ENCODE results near the gene AMZ1. TPM values are rescaled to one million over a fixed set of nuclear protein-coding genes. Genes with fewer than 3 reads are reported as not detected.
"Not testable (repeated sequence)": the region's sequence is repeated elsewhere in the genome, so short reads cannot be mapped to it uniquely, and the experiment has no call there.

Gene AMZ1
- total RNA-seq, 1 donor from 2014 or later = 0.08 TPM

DNA sequence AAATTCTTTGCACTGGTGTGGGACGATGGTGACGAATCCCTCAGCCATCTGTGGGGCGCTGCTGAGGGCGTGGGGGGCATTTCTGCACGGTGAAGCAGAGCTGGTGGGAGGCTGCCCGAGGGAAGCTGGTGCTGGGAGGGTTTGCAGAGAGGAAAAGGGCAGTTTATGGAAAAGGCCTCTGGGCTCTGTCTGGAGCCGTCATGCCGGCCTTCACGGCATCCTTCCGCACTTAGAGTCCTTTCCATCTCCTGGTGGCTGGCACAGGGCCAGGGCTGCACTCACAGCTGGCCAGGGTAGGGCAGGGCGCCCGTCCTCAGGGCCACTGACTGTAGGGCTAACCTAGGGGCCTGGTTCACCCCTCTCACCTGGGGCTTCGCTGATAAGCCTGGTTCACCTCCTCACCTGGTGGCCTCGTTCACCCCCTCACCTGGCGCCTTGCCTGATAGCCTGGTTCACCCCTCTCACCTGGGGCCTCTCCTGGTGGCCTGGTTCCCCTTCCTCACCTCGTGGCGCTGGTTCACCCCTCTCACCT is 598 bp upstream of the AMZ1 start:
- DNase-seq (ENCODE audit: low spot score) = no peak
- intact Hi-C loops (cut with DNase I) = no loop called here

DNA sequence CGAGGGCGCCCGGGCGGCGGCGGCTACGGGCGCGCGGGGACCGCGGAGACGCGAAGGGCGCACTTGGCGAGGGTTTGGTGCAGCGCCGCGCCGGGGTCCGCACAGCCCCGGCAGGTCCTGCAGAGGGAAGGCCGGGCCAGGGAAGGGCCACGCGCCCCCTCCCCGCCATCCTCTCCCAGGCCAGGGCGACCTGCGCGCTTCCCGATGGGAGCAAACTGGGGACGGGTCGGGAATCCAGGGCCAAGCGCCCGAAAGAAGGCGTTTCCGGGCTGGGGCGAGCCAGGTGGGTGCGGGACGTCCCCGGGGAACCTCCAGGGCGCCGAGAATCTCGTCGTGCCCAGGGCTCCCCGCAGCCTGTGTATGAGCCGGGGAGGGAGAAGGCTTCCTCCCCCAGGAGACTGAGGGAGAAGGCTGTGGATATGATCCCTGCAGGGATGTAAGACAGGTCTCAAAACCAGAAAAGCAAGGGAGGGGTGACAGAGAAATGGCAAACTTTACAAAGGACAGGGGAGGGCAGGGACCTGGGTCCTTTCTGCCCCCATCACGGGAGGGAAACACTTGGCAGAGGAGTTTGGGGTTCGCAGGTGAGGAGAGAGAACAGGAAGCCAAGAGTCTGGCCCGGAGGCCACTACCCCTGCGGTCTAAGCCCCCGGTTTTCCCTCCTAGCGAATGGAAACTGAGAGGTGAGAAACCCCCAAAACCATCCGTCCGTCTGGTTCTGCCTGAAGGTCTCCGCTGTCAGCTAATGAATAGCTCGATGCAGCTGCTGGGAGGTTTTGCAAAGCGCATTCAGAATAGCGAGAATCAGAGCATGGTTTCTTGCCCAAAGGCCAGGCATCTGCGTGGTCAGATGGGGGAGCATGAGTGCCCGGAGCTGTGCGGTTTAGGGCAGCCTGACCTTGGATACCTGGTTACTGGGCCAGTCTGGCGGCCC is 674 bp downstream of the AMZ1 start:
- intact Hi-C loops (cut with DNase I) = no loop called here

DNA sequence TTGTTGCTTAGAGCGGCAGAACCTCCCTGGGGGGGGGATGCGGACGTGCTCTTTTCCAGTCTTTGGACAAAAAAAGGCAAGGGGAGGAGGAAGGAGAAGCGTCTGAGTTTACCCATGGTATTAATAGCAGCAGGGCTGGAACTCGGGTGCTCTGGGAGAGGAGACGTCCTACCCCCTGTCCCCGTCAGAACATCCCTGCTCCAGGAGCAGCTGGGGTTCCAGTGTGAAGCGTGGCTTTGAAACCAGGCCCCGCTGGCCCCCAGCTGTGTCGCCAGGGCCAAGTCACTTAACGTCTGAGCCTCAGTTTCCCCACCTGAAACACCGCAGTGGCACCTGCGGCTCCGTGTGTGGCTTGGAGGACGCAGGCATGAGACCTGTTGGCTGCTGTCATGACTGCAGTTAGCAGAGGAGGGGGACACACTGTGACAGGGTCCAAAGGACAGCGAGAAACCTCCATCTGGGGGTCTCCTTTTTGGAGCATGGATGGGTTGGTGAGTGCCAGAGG is 1.4 kb downstream of the AMZ1 start:
- no peak for DNase-seq (ENCODE audit: low spot score)
- intact Hi-C loops (cut with DNase I) = no loop called here

More for the DNA sequence above, 674 bp downstream of the AMZ1 start:
- no peak for DNase-seq (ENCODE audit: low spot score)

DNA sequence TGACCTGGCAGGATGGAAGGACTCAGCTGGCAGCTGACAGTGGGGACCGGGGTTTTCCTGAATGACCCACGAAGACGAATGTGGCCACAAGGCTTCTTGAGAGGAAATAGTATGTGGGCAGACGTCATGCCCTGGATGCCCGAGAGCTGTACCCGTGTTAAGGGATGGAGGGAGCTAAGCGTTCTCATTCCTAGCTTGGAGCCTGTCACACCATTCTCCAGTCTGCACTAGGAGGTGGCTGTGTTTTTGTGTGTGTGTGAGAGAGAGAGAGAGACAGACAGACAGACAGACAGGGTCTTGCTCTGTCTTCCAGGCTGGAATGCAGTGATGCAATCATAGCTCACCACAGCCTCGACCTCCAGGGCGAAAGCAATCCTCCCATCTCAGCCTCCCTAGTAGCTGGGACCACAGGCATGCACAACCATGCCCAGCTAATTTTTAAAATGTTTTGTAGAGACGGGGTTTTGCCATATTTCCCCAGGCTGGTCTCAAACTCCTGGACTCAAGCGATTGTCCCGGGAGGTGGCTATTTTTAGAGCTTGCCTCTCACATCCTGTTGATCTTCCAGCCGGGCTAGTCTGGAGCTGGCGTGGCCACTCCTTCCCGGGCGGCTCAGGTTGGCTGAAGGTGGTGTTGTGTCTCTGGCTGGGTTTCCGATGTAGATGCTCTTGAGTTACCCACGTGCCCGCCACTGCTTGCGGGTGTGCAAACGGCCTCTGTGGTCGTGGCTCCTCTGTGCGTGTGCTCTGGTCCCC is 2.1 kb downstream of the AMZ1 start:
- DNase-seq (ENCODE audit: low spot score) = no peak
- intact Hi-C loops (cut with DNase I) = no loop called here

DNA sequence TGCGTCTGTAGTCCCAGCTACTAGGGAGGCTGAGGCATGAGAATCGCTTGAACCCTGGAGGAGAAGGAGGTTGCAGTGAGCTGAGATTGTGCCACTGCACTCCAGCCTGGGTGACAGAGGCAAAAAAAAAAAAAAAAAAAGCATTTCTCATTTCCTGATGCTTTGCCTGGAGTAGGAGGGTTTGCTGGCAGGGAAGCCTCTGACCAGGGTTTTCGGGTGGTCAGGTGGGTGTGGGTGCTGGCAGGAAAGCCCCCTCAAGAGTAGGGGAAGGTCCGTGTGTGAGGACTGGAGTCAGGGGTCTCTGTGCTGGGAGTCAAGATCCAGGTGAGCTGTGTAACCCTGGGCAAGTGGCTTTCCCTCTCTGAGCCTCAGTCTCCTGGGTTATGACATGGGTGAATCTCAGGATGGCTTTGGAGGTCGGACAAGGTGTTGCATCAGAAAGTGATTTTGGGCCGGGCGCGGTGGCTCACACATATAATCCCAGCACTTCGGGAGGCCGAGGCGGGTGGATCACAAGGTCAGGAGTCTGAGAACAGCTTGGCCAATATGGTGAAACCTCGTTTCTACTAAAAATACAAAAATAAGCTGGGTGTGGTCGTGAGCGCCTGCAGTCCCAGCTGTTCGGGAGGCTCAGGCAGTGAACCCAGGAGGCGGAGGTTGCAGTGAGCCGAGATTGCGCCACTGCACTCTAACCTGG is 3.2 kb downstream of the AMZ1 start:
- intact Hi-C loops (cut with DNase I) = no loop called here
- no peak for DNase-seq (ENCODE audit: low spot score)

DNA sequence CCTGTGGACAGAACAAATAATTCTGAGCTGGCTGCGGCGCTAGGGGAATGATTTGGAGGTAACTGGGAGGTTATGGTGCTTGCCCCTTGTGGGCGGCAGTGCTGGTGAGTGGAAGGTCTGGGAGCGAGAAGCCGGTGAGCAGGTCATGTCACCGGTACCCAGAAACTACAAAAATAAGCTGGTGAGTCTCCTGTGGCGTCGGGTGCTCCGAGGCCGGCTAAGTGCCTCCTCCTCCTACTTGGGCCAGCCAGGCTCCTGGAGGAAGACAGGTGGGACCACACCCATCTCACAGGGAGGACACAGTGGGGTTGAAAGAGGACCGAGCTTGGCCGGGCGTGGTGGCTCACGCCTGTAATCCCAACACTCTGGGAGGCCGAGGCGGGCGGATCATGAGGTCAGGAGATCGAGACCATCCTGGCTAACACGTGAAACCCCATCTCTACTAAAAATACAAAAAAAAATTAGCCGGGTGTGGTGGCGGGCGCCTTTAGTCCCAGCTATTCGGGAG is 4.0 kb downstream of the AMZ1 start:
- intact Hi-C loops (cut with DNase I); DNase-seq (ENCODE audit: low spot score): not testable (repeated sequence)

DNA sequence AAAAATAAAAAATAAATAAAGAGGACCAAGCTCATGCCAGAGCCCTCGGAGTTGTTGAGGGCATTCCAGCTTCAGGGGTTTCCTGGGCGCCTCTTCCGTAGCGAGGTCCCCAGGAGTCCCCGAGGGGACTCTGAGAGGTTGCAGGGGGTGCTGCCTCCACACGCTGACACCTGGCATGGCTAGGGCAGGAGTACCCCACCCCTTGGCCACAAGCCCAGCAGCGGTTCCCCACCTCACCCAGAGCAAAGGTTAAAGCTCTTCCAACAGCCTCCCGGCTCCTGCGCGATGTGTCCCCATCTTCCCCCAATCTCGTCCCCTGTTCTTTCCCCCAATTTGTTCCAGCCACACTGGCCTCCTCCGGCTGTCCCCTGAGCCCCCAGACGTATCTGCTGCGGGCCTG is 4.5 kb downstream of the AMZ1 start:
- intact Hi-C loops (cut with DNase I) = no loop called here
- DNase-seq (ENCODE audit: low spot score) = no peak

DNA sequence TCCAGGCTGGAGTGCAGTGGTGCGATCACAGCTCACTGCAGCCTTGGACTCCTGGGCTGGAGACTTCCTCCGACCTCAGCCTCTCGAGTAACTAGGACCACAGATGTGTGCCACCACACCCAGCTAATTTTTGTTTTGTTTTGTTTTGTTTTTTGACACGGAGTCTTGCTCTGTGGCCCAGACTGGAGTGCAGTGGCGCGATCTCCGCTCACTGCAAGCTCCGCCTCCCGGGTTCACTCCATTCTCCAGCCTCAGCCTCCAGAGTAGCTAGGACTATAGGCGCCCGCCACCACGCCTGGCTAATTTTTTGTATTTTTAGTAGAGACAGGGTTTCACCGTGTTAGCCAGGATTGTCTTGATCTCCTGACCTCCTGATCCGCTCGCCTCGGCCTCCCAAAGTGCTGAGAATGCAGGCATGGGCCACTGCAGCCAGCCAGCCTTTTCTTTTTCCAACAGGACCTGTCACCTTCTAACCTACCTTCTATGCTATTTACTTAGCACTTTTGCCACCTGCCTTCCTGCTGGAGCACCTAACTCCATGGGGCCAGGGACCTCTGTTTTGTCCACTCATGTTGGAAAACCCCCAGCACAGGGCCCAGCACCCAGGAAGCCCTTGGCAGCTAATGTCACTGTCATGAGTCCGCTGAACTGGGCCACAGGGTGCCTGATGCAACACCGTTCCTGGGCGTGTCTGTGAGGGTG is 5.6 kb downstream of the AMZ1 start:
- intact Hi-C loops (cut with DNase I); DNase-seq (ENCODE audit: low spot score): not testable (repeated sequence)

DNA sequence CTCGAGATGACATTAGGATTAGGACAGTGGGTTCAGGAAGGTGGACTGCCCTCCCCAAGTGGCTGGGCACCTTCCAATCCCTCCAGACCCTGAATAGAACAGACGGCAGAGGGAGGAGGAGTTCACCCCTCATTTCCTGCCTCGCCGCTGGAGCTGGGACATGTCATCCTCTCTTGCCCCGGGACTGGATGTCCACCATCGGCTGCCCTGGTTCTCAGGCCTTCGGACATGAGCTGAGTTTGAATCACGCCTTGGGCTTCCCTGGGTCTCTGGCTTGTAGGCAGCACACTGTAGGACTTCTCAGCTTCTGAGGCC is 6.1 kb downstream of the AMZ1 start:
- intact Hi-C loops (cut with DNase I); DNase-seq (ENCODE audit: low spot score): not testable (repeated sequence)

DNA sequence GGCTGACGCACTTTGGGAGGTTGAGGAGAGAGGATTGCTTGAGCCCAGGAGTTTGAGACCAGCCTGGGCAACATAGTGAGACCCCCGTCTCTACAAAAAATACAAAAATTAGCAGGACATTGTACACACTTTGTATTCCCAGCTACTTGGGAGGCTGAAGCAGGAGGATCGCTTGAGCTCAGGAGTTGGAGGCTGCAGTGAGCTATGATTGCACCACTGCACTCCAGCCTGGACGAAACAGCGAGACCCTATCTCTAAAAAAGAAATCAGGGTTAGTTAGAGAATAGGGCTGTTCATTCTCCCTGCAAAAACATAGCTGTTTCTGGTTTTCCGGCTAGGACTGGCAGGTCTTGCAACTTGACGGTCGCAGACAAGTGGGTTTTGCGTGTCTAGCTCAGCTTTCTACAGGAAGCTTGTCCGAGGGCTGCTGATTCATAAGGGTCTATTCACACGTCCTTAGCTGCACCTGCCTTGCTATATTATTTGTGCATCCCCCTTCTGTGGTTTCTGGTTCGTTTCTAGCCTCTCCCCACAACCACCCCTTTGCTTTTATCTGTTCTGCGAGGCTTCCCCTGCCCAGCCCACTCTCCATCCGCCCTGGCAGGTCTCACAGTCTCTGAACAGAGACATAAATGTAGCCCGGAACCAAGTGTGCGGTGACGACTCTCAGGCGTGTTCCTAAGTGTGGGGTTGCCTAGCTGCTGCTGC is 10.7 kb downstream of the AMZ1 start:
- intact Hi-C loops (cut with DNase I) = no loop called here

DNA sequence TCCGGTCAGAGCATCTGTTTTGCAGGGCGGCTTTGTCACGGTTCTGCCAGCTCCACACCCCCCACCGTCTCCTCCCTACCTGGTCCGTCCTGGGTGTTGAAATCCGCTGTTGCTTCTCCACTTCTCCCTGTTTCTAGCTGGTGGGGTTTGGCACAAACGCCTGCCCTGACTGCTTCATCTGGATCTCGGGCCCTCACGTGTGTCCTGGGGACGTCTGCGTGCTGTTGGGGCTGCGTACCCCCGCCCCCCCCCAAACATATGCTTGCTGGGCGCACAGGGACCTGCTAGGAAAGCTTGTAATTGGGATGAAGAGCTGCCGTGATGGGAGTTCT is 11.3 kb downstream of the AMZ1 start:
- DNase-seq (ENCODE audit: low spot score) = no peak
- intact Hi-C loops (cut with DNase I) = no loop called here

More for the DNA sequence above, 10.7 kb downstream of the AMZ1 start:
- DNase-seq (ENCODE audit: low spot score) = no peak

DNA sequence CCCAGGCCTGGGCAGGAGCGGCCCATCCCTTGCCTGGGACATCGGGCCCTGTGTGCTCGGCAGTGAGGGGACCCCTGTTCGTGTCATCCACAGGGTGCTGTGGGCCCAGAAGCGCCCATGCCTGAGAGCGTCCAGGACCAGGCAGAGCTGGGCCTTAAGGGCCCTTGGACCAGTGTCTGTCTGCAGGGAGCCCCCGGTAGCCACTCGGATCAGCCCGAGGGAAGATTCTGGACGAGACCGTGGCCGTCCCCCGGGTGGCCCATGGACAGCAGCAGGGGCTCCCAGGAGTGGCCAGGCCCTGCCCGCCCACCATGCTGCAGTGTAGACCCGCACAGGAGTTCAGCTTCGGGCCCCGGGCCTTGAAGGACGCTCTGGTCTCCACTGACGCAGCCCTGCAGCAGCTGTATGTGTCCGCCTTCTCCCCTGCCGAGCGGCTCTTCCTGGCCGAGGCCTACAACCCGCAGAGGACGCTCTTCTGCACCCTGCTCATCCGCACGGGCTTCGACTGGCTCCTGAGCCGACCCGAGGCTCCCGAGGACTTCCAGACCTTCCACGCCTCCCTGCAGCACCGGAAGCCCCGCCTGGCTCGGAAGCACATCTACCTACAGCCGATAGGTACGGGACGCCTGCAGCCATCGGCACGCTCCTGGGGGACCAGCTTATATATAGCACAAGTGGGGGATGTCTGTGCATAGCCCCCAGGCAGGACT is 12.3 kb downstream of the AMZ1 start:
- intact Hi-C loops (cut with DNase I) = no loop called here
- no peak for DNase-seq (ENCODE audit: low spot score)

DNA sequence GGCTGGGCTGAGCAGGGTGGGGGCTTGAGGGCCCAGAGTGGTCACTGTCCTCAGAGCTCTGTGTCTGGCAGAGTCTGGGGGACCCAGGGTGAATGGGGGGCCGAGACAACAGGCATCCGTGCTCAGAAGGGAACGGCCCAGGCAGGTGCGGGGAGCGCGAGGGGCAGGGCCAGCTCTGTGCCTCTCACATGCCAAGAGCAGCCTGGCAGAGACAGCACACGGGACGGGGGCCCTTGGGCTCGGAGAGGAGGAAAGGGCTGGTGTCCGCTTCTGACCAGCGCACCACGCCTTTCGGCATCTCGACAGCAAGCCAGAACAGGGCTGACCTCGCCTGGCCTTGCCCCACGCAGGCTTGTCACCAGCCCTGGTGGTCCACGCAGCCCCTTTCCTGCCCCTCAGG is 13.4 kb downstream of the AMZ1 start:
- DNase-seq (ENCODE audit: low spot score) = no peak
- intact Hi-C loops (cut with DNase I) = no loop called here

DNA sequence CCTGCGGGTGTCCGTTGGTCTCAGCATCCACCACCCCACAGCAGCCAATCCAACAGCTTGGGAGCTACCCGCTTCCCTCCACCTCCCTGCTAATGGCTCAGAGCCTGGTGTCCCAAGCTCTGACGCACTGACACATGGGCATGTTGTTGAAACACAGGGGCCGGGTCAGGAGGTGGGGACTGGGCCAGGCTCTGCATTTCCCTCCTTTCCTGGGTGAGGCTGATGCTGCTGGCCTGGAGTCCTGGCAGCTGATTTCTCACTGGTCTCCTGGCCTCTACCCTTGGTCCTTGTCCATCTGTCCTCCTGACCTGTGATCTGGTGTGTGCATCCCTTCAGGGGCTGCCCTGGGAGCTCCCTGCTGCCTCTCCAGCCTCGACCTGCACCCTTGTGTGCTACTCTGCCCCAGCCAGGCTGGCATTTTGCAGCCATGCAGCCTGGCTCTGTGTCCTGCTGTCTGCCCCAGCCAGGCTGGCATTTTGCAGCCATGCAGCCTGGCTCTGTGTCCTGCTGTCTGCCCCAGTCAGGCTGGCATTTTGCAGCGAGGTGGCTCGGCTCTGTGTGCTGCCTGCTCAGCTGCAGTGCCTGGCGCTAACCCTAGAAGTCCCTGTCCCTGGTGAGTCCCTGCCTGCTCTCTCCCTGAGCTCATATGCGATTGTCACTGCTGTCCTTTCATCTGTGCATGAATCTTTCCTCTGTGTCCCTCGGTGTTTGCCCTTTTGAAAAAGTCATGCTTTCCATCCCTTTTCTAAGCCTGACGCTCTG is 14.0 kb downstream of the AMZ1 start:
- intact Hi-C loops (cut with DNase I) = no loop called here
- DNase-seq (ENCODE audit: low spot score) = no peak

DNA sequence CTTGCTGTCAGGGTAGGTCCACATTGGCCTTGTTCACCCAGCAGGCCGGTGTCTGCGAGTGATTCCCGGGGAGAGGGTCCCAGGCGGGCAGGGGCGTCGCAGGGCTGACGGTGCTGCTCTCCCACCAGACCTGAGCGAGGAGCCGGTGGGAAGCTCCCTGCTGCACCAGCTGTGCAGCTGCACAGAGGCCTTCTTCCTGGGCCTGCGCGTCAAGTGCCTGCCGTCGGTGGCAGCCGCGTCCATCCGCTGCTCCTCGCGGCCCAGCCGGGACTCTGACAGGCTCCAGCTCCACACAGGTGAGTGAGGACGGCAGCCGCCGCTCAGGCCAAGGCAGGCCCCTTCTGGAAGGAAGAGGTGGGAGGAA is 14.6 kb downstream of the AMZ1 start:
- intact Hi-C loops (cut with DNase I) = no loop called here
- no peak for DNase-seq (ENCODE audit: low spot score)

DNA sequence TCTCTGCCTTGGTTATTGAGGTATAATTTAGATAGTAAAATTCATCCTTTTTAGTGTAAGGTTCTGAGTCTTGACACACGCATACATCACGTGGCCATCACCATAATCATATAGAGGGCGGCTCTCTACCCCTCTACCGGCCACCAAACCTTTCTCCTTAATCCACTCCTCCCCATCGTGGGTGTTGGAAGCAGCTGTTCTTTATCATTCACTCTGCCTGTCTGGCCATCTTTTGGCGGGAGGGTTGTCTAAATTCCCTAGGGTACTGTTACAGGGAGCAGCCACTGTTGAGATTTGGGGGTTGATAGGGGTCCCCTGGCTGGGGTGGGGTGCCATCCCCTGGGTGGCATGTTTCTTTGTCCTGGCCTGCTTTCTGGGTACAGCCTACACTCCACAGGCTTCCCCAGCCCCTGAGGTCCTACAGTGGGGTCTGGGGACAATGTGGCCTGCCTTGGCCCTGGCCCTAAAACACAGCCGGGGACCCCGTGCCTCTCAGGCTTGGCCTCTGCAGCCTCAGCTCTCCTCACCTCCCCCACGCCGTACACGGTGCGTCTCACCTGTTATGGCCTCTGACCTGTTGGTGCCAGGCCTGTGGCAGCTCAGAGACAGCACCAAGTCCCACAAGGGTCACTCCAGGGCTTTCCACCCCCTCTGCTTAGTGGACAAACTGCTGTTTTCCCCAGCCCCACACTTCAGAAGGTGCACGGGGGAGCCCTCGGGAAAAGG is 17.5 kb downstream of the AMZ1 start:
- intact Hi-C loops (cut with DNase I) = no loop called here
- DNase-seq (ENCODE audit: low spot score) = no peak

DNA sequence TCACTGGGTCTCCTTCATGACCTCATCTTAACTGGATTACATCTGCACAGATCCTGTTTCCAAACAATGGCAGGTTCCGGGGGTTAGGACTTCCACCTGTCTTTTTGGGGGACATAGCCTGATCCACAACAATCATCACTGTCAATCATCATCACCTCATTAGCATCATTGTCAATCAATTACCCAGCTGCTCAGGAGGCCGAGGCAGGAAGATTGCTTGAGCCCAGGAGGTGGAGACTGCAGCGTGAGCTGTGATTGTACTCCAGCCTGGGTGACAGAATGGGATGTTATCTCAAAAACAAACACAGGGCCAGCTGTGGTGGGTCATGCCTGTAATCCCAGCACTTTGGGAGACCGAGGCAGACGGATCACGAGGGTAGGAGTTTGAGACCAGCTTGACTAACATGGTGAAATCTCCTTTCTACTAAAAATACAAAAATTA is 18.7 kb downstream of the AMZ1 start:
- intact Hi-C loops (cut with DNase I) = no loop called here
- DNase-seq (ENCODE audit: low spot score) = no peak
